IMR-90 (cell line): Measurements from ENCODE around the gene CEP104. TPM values are rescaled to one million over a fixed set of nuclear protein-coding genes. Genes with fewer than 3 reads are reported as not detected.

Source experiments
- ATAC-seq: fragments of 200-7000 bp; cut with Tn5 transposase; 2 replicates; pipeline ENCODE4 v1.9.1; 2020; ENCODE audit warnings: low read depth, mild to moderate bottlenecking, moderate library complexity
- BruUV-seq: library from RNA; stranded (reverse); fragments of 400-500 nt; replicated peaks from 2 replicates; lab custom pipeline; 2021; lab: Mats Ljungman, UMichigan
- CTCF ChIA-PET: fragments of 300-600 bp; formaldehyde crosslinking; extraction: SDS; loops from one replicate; lab custom pipeline; 2021; ENCODE audit warnings: antibody characterized with exemption; lab: Yijun Ruan, JAX
- POLR2A ChIA-PET: fragments of 300-600 bp; sonication (Branson Sonifier 250); formaldehyde crosslinking; loops from one replicate; lab custom pipeline; 2022; ENCODE audit warnings: antibody characterized with exemption; ENCODE audit not compliant: unreplicated experiment; lab: Charles Lee
- DNase-seq: peaks from one replicate; pipeline ENCODE4 v3.0.0; 2013
- H2AFZ ChIP-seq: replicated peaks from 2 replicates; pipeline ENCODE3; 2013; ENCODE audit warnings: low read length, mild to moderate bottlenecking; ENCODE audit not compliant: poor library complexity
- H2AK5ac ChIP-seq: 2 replicates; pipeline ENCODE4 v1.6.1; 2013; ENCODE audit warnings: low read depth, low read length, inconsistent platforms
- H2AK9ac ChIP-seq: replicated peaks from 2 replicates; pipeline ENCODE3; 2013; ENCODE audit warnings: mild to moderate bottlenecking, low read depth, low read length, moderate library complexity; ENCODE audit not compliant: poor library complexity
- H2BK120ac ChIP-seq: 2 replicates; pipeline ENCODE4 v1.6.1; 2013; ENCODE audit warnings: low read depth, low read length, inconsistent platforms
- H2BK15ac ChIP-seq: 3 replicates; pipeline ENCODE4 v1.6.1; 2013; ENCODE audit warnings: low read depth, low read length, inconsistent platforms
- H2BK20ac ChIP-seq: 2 replicates; pipeline ENCODE4 v1.6.1; 2013; ENCODE audit warnings: low read depth, mild to moderate bottlenecking, inconsistent platforms, low read length, moderate library complexity
- H2BK5ac ChIP-seq: 2 replicates; pipeline ENCODE4 v1.6.1; 2013; ENCODE audit warnings: mild to moderate bottlenecking, low read depth, low read length, inconsistent platforms; ENCODE audit not compliant: poor library complexity, severe bottlenecking
- H3K14ac ChIP-seq: replicated peaks from 2 replicates; pipeline ENCODE4 v1.6.1; 2013; ENCODE audit warnings: low read depth, low read length, inconsistent platforms
- H3K18ac ChIP-seq: 2 replicates; pipeline ENCODE4 v1.6.1; 2013; ENCODE audit warnings: low read depth, low read length, control low read depth
- H3K23ac ChIP-seq: 2 replicates; pipeline ENCODE4 v1.6.1; 2013; ENCODE audit warnings: low read depth, low read length, inconsistent platforms
- H3K27ac ChIP-seq: 2 replicates; pipeline ENCODE4 v1.5.1; 2013; ENCODE audit warnings: mild to moderate bottlenecking, control low read depth, low read length; ENCODE audit not compliant: insufficient read depth
- H3K27me3 ChIP-seq: 2 replicates; pipeline ENCODE4 v1.6.1; 2013; ENCODE audit warnings: low read length; ENCODE audit not compliant: control insufficient read depth, insufficient read depth
- H3K36me3 ChIP-seq: 2 replicates; pipeline ENCODE4 v1.6.1; 2013; ENCODE audit warnings: low read length, mixed read lengths; ENCODE audit not compliant: control insufficient read depth, insufficient read depth
- H3K4ac ChIP-seq: 2 replicates; pipeline ENCODE4 v1.6.1; 2013; ENCODE audit warnings: low read depth, low read length, inconsistent platforms
- H3K4me1 ChIP-seq: 2 replicates; pipeline ENCODE4 v1.6.1; 2013; ENCODE audit warnings: low read length, mixed read lengths; ENCODE audit not compliant: control insufficient read depth, insufficient read depth
- H3K4me2 ChIP-seq: 2 replicates; pipeline ENCODE4 v1.6.1; 2013; ENCODE audit warnings: low read depth, mild to moderate bottlenecking, control low read depth, low read length, moderate library complexity
- H3K4me3 ChIP-seq: 2 replicates; pipeline ENCODE4 v1.5.1; 2013; ENCODE audit warnings: low read depth, mild to moderate bottlenecking, control low read depth, low read length, moderate library complexity; ENCODE audit not compliant: insufficient read depth
- H3K56ac ChIP-seq: 2 replicates; pipeline ENCODE4 v1.6.1; 2013; ENCODE audit warnings: low read length, inconsistent platforms; ENCODE audit not compliant: insufficient read depth; ENCODE audit errors: extremely low read depth
- H3K79me1 ChIP-seq, 2 experiments: 2 replicates each; pipeline ENCODE4 v1.6.1; 2013; ENCODE audit warnings: low read length in 2 of 2, inconsistent platforms in 1 of 2, low read depth in 1 of 2
- H3K9ac ChIP-seq: 2 replicates; pipeline ENCODE4 v1.6.1; 2013; ENCODE audit warnings: low read depth, low read length, control low read depth
- H3K9me1 ChIP-seq: 2 replicates; pipeline ENCODE4 v1.6.1; 2013; ENCODE audit warnings: low read length, inconsistent platforms; ENCODE audit not compliant: insufficient read depth
- H3K9me3 ChIP-seq: 2 replicates; pipeline ENCODE4 v1.6.1; 2013; ENCODE audit warnings: low read length; ENCODE audit not compliant: control insufficient read depth, insufficient read depth
- H4K20me1 ChIP-seq: 2 replicates; pipeline ENCODE4 v1.6.1; 2013; ENCODE audit warnings: low read length, inconsistent platforms; ENCODE audit not compliant: insufficient read depth
- H4K5ac ChIP-seq: 2 replicates; pipeline ENCODE4 v1.6.1; 2013; ENCODE audit warnings: mild to moderate bottlenecking, low read depth, low read length, control low read depth
- H4K8ac ChIP-seq, 2 experiments: 2 replicates each; pipeline ENCODE4 v1.6.1; 2013; ENCODE audit warnings: low read depth in 2 of 2, low read length in 2 of 2, control low read depth in 1 of 2, inconsistent platforms in 1 of 2
- H4K91ac ChIP-seq: 2 replicates; pipeline ENCODE4 v1.6.1; 2013; ENCODE audit warnings: low read depth, low read length, inconsistent platforms; ENCODE audit not compliant: insufficient read depth
- BHLHE40 ChIP-seq: fragments of 150-350 bp; IDR thresholded peaks from 2 replicates; pipeline ENCODE4 v1.6.1; 2016; ENCODE audit warnings: mild to moderate bottlenecking, low read depth, low read length
- CEBPB ChIP-seq: IDR thresholded peaks from 2 replicates; pipeline ENCODE4 v1.6.1; 2012; ENCODE audit warnings: low read depth, low read length, improper control_type of control experiment
- FOS ChIP-seq: fragments of 150-350 bp; IDR thresholded peaks from 2 replicates; pipeline ENCODE4 v1.6.1; 2016; ENCODE audit warnings: low read depth, low read length
- MAFK ChIP-seq: IDR thresholded peaks from 2 replicates; pipeline ENCODE4 v1.6.1; 2012; ENCODE audit warnings: low read depth, low read length, improper control_type of control experiment
- MAZ ChIP-seq: IDR thresholded peaks from 2 replicates; pipeline ENCODE4 v1.6.1; 2012; ENCODE audit warnings: low read depth, mild to moderate bottlenecking, low read length, improper control_type of control experiment, moderate library complexity, borderline replicate concordance
- MXI1 ChIP-seq: IDR thresholded peaks from 2 replicates; pipeline ENCODE4 v1.6.1; 2012; ENCODE audit warnings: low read depth, mild to moderate bottlenecking, low read length, moderate library complexity, borderline replicate concordance
- NFE2L2 ChIP-seq: fragments of 150-350 bp; IDR thresholded peaks from 2 replicates; pipeline ENCODE4 v1.6.1; 2016; ENCODE audit warnings: low read depth, mild to moderate bottlenecking, low read length
- POLR2A ChIP-seq: IDR thresholded peaks from 2 replicates; pipeline ENCODE4 v1.6.1; 2012; ENCODE audit warnings: mild to moderate bottlenecking, low read depth, low read length
- RAD21 ChIP-seq: IDR thresholded peaks from 2 replicates; pipeline ENCODE4 v1.6.1; 2012; ENCODE audit warnings: low read length, improper control_type of control experiment
- RCOR1 ChIP-seq: IDR thresholded peaks from 2 replicates; pipeline ENCODE4 v1.6.1; 2012; ENCODE audit warnings: mild to moderate bottlenecking, low read length, improper control_type of control experiment; ENCODE audit not compliant: insufficient replicate concordance
- RFX5 ChIP-seq: IDR thresholded peaks from 2 replicates; pipeline ENCODE4 v1.8.0; 2012; ENCODE audit warnings: low read depth, mild to moderate bottlenecking, low read length, moderate library complexity
- SMC3 ChIP-seq: fragments of 150-350 bp; IDR thresholded peaks from 2 replicates; pipeline ENCODE4 v1.6.1; 2016; ENCODE audit warnings: low read depth, mild to moderate bottlenecking, antibody characterized with exemption, low read length, moderate library complexity
- WGBS, 2 experiments: methylation state at CpG; one replicate each; pipeline versions ENCODE4 v1.1.5 to v1.1.7; 2013; ENCODE audit warnings: missing lambda C conversion rate in 2 of 2; ENCODE audit not compliant: insufficient read length in 1 of 2; ENCODE audit errors: extremely low coverage in 2 of 2; 5-methylcytosine and 5-hydroxymethylcytosine counted together
- dilution Hi-C: fragments of 300-500 bp; cut with HindIII; formaldehyde crosslinking; loops from one replicate; pipeline ENCODE4 v1.14.3; 2018; ENCODE audit warnings: low sequenced_read_pairs; ENCODE audit not compliant: unreplicated experiment
- in situ Hi-C: fragments of 300-500 bp; cut with MboI; formaldehyde crosslinking; loops from 3 replicates; pipeline ENCODE4 v1.14.3; 2019; ENCODE audit warnings: low sequenced_read_pairs, inconsistent platforms, mixed read lengths
- intact Hi-C: fragments of 100-400 bp; cut with micrococcal nuclease; formaldehyde crosslinking; loops from 2 replicates; pipeline ENCODE4 v1.10.0; 2022
- polyA plus RNA-seq, 3 experiments: library from polyadenylated mRNA; depleted of rRNA; stranded (reverse); fragments of >200 nt; gene quantifications; 2 replicates each; pipeline ENCODE4 v1.2.3, GENCODE V29; 2012; ENCODE audit warnings: low replicate concordance in 1 of 3
- total RNA-seq: library from RNA; depleted of rRNA; stranded (reverse); fragments of >200 nt; gene quantifications from 2 replicates; pipeline ENCODE4 v1.2.3, GENCODE V29; 2012
- TF ChIP-seq, protein P1 (sequence below): fragments of 150-350 bp; IDR thresholded peaks from 2 replicates; pipeline ENCODE4 v1.6.1; 2016; ENCODE audit warnings: low read depth, mild to moderate bottlenecking, low read length, moderate library complexity, borderline replicate concordance
- TF ChIP-seq, protein P2 (sequence below): fragments of 150-350 bp; IDR thresholded peaks from 2 replicates; pipeline ENCODE4 v1.6.1; 2017; ENCODE audit warnings: mild to moderate bottlenecking, antibody characterized with exemption, low read length, low read depth

Gene CEP104
- total and polyA plus RNA-seq, 2 of the 4 experiments (the other 2 are of a cell fraction) = 14.3 to 17.5 TPM

DNA sequence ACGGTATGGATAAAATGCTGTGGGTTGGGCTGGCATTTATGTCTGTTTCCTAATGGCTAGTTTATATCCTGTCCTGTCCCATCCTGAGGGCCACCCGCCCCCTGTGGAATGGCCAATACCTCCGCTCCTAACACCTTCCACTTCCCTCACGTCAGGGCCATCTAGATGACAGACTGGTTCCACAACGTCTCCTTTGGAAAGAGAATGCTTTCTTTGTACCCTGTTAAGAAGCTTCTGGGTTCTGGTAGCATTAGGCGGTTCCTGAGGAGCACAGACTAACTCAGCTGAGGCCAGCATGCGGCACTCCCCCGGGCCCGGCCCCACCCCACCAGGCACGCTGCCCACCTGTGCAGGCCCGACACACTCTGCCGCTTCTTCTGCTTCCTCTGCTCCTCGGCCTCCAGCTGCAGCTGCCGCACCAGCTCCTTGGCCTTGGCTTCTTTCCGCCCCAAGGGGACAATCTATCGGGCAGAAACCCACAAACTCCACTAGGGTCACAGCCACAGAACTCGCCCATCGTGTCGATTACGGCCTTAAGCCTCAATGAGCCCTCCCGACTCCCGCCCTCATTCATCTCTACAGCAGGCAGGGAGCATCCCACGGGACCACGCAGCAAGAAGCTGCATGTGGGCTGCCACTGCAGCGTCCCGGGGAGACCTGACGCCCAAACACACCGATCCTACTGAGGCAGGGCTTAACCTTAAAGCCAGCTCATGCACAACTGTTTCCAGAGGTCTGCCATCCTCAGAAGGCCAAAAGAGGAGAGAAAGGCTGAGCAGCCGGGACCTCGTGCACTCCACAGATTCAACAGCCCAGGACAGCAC is 73.1 kb downstream of the CEP104 start (continued):
- no peak for TF ChIP-seq BHLHE40

DNA sequence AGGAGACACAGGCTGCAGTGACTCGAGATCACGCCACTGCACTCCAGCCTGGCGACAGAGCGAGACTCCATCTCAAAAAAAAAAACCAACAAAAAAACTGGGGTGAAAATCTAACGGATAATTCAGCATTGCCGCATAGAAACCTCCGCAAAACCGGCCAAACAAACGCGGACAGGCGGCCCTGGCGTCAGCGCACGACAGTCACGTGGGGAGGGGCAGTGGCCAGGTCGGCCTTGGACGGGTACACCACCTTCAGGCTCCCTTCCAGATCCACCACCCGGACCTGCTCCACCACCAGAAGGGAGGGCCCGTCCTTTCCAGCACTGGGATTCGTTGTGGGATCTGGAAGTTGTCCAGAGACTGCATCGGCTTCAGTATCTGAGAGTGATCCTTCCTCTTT is 76.1 kb downstream of the CEP104 start:
- Histone ChIP-seq H2AK5ac (no peak overlapping the region), H2BK5ac (no peak overlapping the region), H3K9me3 (no peaks in the 10 kb centered on the region), H3K23ac (no peak overlapping the region), H2BK15ac (no peak overlapping the region), H3K18ac (no peak overlapping the region), H3K4me2 (no peak overlapping the region), H3K4me3 (no peak overlapping the region), H4K8ac (no peak overlapping the region), H3K56ac (no peak overlapping the region), H3K27ac (no peak overlapping the region), H3K36me3 (peaks cover 52% of the 10 kb centered on the region), H3K27me3 (no peaks in the 10 kb centered on the region), H3K79me1 (no peaks in the 10 kb centered on the region; a peak in 1 of 4 replicates), H4K91ac (no peak overlapping the region), H3K9me1 (0 out of 2 replicates have a peak, but pooled peaks cover under 1% of the 10 kb centered on the region), H2AFZ (no peak overlapping the region), H2AK9ac (no peak overlapping the region), H3K14ac (no peak overlapping the region), H3K4me1 (peaks cover 4% of the 10 kb centered on the region), H2BK20ac (no peak overlapping the region), H2BK120ac (no peak overlapping the region), H4K5ac (no peak overlapping the region), H3K4ac (no peak overlapping the region), H3K9ac (no peak overlapping the region), H4K20me1 (no peaks in the 10 kb centered on the region)
- dilution Hi-C loops (no loop called here), intact Hi-C loops (no loop called here), in situ Hi-C loops (no loop called here)
- POLR2A ChIA-PET = no interaction called here
- ATAC-seq = no peak
- BruUV-seq = no TSS peak
- 100% methylated on average over 1 of the region's 21 CpGs; no CpG with 5 or more reads in 1 of the 2 experiments for WGBS, 2 experiments
- no peak for DNase-seq
- CTCF ChIA-PET = no interaction called here
- TF ChIP-seq MAFK (no peak), RAD21 (no peak), SMC3 (no peak), FOS (no peak), POLR2A (no peak), MAZ (no peak), RCOR1 (no peak), RFX5 (no peak), NFE2L2 (no peak), MXI1 (no peak), CEBPB (no peak), BHLHE40 (no peak)
- TF ChIP-seq, protein P1, sequence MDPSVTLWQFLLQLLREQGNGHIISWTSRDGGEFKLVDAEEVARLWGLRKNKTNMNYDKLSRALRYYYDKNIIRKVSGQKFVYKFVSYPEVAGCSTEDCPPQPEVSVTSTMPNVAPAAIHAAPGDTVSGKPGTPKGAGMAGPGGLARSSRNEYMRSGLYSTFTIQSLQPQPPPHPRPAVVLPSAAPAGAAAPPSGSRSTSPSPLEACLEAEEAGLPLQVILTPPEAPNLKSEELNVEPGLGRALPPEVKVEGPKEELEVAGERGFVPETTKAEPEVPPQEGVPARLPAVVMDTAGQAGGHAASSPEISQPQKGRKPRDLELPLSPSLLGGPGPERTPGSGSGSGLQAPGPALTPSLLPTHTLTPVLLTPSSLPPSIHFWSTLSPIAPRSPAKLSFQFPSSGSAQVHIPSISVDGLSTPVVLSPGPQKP = no peak
- TF ChIP-seq, protein P2, sequence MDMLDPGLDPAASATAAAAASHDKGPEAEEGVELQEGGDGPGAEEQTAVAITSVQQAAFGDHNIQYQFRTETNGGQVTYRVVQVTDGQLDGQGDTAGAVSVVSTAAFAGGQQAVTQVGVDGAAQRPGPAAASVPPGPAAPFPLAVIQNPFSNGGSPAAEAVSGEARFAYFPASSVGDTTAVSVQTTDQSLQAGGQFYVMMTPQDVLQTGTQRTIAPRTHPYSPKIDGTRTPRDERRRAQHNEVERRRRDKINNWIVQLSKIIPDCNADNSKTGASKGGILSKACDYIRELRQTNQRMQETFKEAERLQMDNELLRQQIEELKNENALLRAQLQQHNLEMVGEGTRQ = no peak
